WTC11 (cell line): ENCODE results near the gene LNX2. TPM values are rescaled to one million over a fixed set of nuclear protein-coding genes. Genes with fewer than 3 reads are reported as not detected.

Source experiments
- ATAC-seq: fragments of 200-7000 bp; cut with Tn5 transposase; 2 replicates; pipeline ENCODE4 v1.10.0; 2021; ENCODE audit warnings: mild to moderate bottlenecking, moderate library complexity
- CTCF ChIA-PET: fragments of 300-600 bp; sonication (Branson Sonifier 250); formaldehyde crosslinking; loops from one replicate; lab custom pipeline; 2021; ENCODE audit warnings: antibody characterized with exemption; lab: Charles Lee
- POLR2A ChIA-PET: fragments of 350-600 bp; sonication (Branson Sonifier 250); formaldehyde crosslinking; loops from one replicate; lab custom pipeline; 2021; ENCODE audit warnings: antibody characterized with exemption; lab: Charles Lee
- DNase-seq: peaks from one replicate; pipeline ENCODE4 v3.0.0; 2021; ENCODE audit warnings: low spot score
- H3K27ac Mint-ChIP-seq: 2 replicates; pipeline ENCODE4 v1.8.0; 2021; ENCODE audit warnings: mixed read lengths
- H3K27me3 Mint-ChIP-seq: 2 replicates; pipeline ENCODE4 v1.8.0; 2021; ENCODE audit warnings: low read depth, mild to moderate bottlenecking, moderate library complexity, mixed read lengths
- H3K36me3 Mint-ChIP-seq: 2 replicates; pipeline ENCODE4 v1.8.0; 2021; ENCODE audit warnings: mixed read lengths
- H3K4me1 Mint-ChIP-seq: 2 replicates; pipeline ENCODE4 v1.8.0; 2022; ENCODE audit warnings: mixed read lengths
- H3K4me3 Mint-ChIP-seq: 2 replicates; pipeline ENCODE4 v1.8.0; 2021; ENCODE audit warnings: mild to moderate bottlenecking, moderate library complexity, mixed read lengths
- H3K9me3 Mint-ChIP-seq: 2 replicates; pipeline ENCODE4 v1.8.0; 2021; ENCODE audit warnings: mixed read lengths
- FOXP1 ChIP-seq: sonication (generic); formaldehyde crosslinking; IDR thresholded peaks from 2 replicates; pipeline ENCODE4 v1.8.0; 2022; ENCODE audit warnings: missing genetic modification reagents, mild to moderate bottlenecking, moderate library complexity, borderline replicate concordance
- GABPB1 ChIP-seq: sonication (generic); formaldehyde crosslinking; IDR thresholded peaks from 2 replicates; pipeline ENCODE4 v1.8.1; 2023; ENCODE audit warnings: mild to moderate bottlenecking, missing genetic modification reagents
- HMGA2 ChIP-seq: fragments of 250-450 bp; sonication (Bioruptor Pico); IDR thresholded peaks from 2 replicates; pipeline ENCODE4 v1.4.0; 2021; ENCODE audit warnings: mild to moderate bottlenecking, moderate library complexity
- MXD4 ChIP-seq: fragments of 250-450 bp; sonication (Bioruptor Pico); IDR thresholded peaks from 2 replicates; pipeline ENCODE4 v1.8.0; 2021; ENCODE audit warnings: mild to moderate bottlenecking, moderate library complexity, borderline replicate concordance
- RORB ChIP-seq: fragments of 250-450 bp; sonication (Bioruptor Pico); IDR thresholded peaks from 2 replicates; pipeline ENCODE4 v1.9.0; 2021; ENCODE audit warnings: mild to moderate bottlenecking
- SMAD3 ChIP-seq: sonication (generic); formaldehyde crosslinking; IDR thresholded peaks from 2 replicates; pipeline ENCODE4 v1.8.0; 2022; ENCODE audit warnings: missing genetic modification reagents, mild to moderate bottlenecking, borderline replicate concordance
- SOX15 ChIP-seq: fragments of 250-450 bp; sonication (Bioruptor Pico); IDR thresholded peaks from 2 replicates; pipeline ENCODE4 v1.9.0; 2021; ENCODE audit warnings: mild to moderate bottlenecking
- SP1 ChIP-seq: sonication (generic); formaldehyde crosslinking; conservative IDR thresholded peaks from 2 replicates; pipeline ENCODE4 v1.8.1; 2022; ENCODE audit warnings: missing genetic modification reagents
- TEAD1 ChIP-seq: sonication (generic); formaldehyde crosslinking; IDR thresholded peaks from 2 replicates; pipeline ENCODE4 v1.8.0; 2022; ENCODE audit warnings: mild to moderate bottlenecking, missing genetic modification reagents
- TP53 ChIP-seq: sonication (generic); formaldehyde crosslinking; IDR thresholded peaks from 2 replicates; pipeline ENCODE4 v1.8.1; 2023; ENCODE audit warnings: mild to moderate bottlenecking, missing genetic modification reagents
- ZNF317 ChIP-seq: sonication (generic); formaldehyde crosslinking; IDR thresholded peaks from 2 replicates; pipeline ENCODE4 v1.8.1; 2023; ENCODE audit warnings: low read depth, mild to moderate bottlenecking, moderate library complexity, missing genetic modification reagents, borderline replicate concordance
- total RNA-seq: library from RNA; stranded (reverse); gene quantifications from 3 replicates; pipeline ENCODE4 v1.2.3, GENCODE V29; 2021
- TF ChIP-seq, protein P1 (sequence below): sonication (generic); formaldehyde crosslinking; IDR thresholded peaks from 2 replicates; pipeline ENCODE4 v1.8.1; 2022; ENCODE audit warnings: low read depth, mild to moderate bottlenecking, moderate library complexity, missing genetic modification reagents, borderline replicate concordance
- TF ChIP-seq, protein P2 (sequence below): sonication (generic); formaldehyde crosslinking; IDR thresholded peaks from 2 replicates; pipeline ENCODE4 v1.8.0; 2022; ENCODE audit warnings: mild to moderate bottlenecking, missing genetic modification reagents
- TF ChIP-seq, protein P3 (sequence below): sonication (generic); formaldehyde crosslinking; IDR thresholded peaks from 2 replicates; pipeline ENCODE4 v1.8.1; 2022; ENCODE audit warnings: mild to moderate bottlenecking, moderate library complexity, missing genetic modification reagents
- TF ChIP-seq, protein P4 (sequence below): sonication (generic); formaldehyde crosslinking; IDR thresholded peaks from 2 replicates; pipeline ENCODE4 v1.8.1; 2022; ENCODE audit warnings: low read depth, missing genetic modification reagents, borderline replicate concordance
- TF ChIP-seq, protein P5 (sequence below): sonication (generic); formaldehyde crosslinking; IDR thresholded peaks from 2 replicates; pipeline ENCODE4 v1.8.1; 2023; ENCODE audit warnings: mild to moderate bottlenecking, moderate library complexity, missing genetic modification reagents

Gene LNX2
- total RNA-seq, 1 experiment from 2014 or later, result 10.1 TPM

DNA sequence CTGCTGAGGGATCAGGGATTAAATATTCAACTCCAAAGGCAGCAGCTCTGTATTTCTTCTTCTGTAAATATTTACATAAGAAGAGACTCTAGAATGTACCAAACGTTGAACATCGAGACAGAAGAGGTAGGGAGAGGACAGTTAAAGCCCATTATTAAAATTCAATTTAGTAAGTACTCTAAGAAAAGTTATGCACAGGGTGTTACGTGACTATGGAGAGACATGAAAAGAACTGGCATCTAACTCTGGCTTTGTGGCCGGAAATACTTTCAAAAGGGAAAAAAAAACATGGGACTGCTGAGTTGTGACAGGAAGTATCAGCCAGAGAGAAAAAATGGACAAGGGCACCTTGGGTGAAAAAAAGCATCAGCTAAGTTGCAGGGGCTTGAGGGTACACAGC is 36.7 kb downstream of the LNX2 start:
- TF ChIP-seq, protein P1, sequence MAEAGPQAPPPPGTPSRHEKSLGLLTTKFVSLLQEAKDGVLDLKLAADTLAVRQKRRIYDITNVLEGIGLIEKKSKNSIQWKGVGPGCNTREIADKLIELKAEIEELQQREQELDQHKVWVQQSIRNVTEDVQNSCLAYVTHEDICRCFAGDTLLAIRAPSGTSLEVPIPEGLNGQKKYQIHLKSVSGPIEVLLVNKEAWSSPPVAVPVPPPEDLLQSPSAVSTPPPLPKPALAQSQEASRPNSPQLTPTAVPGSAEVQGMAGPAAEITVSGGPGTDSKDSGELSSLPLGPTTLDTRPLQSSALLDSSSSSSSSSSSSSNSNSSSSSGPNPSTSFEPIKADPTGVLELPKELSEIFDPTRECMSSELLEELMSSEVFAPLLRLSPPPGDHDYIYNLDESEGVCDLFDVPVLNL (CRISPR knock-in tag), result no peak
- TF ChIP-seq TEAD1 (CRISPR knock-in tag) (no peak), RORB (CRISPR knock-in tag) (no peak), FOXP1 (CRISPR knock-in tag) (no peak)
- CTCF ChIA-PET, result no interaction called here
- no peak overlapping the region for H3K27ac Mint-ChIP-seq

DNA sequence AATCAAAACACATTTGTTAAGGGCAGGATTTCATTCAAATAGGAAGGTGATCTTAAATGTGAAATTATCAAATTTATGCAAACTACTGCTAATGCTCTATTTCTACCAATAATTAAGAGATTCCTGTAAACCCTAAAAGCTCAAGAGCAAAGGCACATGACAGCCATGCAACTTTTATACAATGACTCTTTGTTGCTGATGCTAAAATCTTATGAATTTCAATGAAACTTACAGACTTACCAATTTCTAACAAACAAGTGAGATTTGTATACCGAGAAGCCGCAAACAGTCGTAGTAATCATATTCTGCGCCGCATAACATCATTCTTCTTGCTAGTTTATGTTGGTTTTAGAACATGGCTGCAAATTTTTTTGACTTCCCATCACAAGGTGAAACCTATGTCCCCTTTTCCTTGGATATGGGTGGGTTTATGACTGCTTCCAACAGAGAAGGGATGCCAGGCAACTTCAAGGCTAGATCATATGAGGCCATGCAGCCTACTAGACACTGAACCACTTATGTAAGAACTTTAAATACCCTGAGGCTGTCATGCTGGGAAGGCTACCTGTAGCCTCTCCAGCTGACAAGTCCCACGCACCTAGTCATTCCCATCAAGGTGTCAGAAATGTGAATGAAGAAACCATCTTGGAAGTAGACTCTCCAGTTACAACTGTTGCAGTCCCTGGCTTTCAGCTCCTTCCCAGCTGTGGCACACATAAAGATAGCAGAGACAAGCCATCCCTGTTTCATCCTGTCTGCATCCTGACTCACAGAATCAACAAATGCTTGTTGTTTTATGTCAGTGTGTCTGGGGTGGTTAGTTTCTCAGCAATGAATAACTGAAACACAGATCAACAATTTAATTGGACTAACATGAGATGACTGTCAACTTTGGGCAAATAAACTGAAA is 42.0 kb downstream of the LNX2 start:
- TF ChIP-seq MXD4 (CRISPR knock-in tag) (no peak), HMGA2 (no peak)
- TF ChIP-seq, protein P2, sequence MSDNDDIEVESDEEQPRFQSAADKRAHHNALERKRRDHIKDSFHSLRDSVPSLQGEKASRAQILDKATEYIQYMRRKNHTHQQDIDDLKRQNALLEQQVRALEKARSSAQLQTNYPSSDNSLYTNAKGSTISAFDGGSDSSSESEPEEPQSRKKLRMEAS (CRISPR knock-in tag), result no peak
- POLR2A ChIA-PET, result no interaction called here
- no peak overlapping the region for H3K4me3 Mint-ChIP-seq
- 0 out of 2 replicates have a peak, but pooled peaks cover 3% of the 10 kb centered on the region for H3K4me1 Mint-ChIP-seq
- ATAC-seq (no peak), DNase-seq (no peak)
- CTCF ChIA-PET, result no interaction called here
- H3K27ac Mint-ChIP-seq, result no peak overlapping the region
- H3K9me3 Mint-ChIP-seq, result peaks cover 5% of the 10 kb centered on the region
- no peaks in the 10 kb centered on the region for H3K27me3 Mint-ChIP-seq
- H3K36me3 Mint-ChIP-seq, result peaks cover 10% of the 10 kb centered on the region; the same call in 1 of the 2 replicates

More for the DNA sequence above, 36.7 kb downstream of the LNX2 start:
- POLR2A ChIA-PET, result no interaction called here
- peaks cover 9% of the 10 kb centered on the region for H3K9me3 Mint-ChIP-seq
- no peaks in the 10 kb centered on the region for H3K27me3 Mint-ChIP-seq
- DNase-seq (no peak), ATAC-seq (no peak)
- peaks cover 7% of the 10 kb centered on the region for H3K36me3 Mint-ChIP-seq
- H3K4me1 Mint-ChIP-seq, result 0 out of 2 replicates have a peak, but pooled peaks cover 6% of the 10 kb centered on the region
- no peak overlapping the region for H3K4me3 Mint-ChIP-seq

DNA sequence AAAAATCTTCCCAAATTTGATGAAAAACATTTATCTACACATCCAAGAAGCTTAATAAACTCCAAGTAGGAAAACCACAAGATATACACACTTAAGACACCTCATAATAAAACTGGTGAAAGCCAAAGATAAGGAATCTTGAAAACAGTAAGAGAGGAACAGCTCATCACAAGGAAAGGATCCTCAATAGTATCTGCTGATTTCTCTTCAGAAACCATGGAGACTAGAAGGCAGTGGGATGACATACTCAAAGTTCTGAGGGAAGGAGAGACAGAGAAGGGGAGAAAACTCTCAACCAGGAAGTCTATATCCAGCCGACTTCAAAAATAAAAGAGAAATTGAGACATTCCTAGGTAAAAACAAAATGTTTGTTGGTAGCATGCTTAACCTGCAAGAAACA is 45.7 kb downstream of the LNX2 start:
- DNase-seq (no peak), ATAC-seq (no peak)
- peaks cover 5% of the 10 kb centered on the region for H3K9me3 Mint-ChIP-seq
- no peak overlapping the region for H3K27ac Mint-ChIP-seq
- 0 out of 2 replicates have a peak, but pooled peaks cover 3% of the 10 kb centered on the region for H3K4me1 Mint-ChIP-seq
- TF ChIP-seq ZNF317, result peak; percentile 72; the same call in 1 of the 2 replicates
- TF ChIP-seq, protein P3, sequence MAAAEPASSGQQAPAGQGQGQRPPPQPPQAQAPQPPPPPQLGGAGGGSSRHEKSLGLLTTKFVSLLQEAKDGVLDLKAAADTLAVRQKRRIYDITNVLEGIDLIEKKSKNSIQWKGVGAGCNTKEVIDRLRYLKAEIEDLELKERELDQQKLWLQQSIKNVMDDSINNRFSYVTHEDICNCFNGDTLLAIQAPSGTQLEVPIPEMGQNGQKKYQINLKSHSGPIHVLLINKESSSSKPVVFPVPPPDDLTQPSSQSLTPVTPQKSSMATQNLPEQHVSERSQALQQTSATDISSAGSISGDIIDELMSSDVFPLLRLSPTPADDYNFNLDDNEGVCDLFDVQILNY (CRISPR knock-in tag), result no peak
- no peaks in the 10 kb centered on the region for H3K27me3 Mint-ChIP-seq
- 0 out of 2 replicates have a peak, but pooled peaks cover 6% of the 10 kb centered on the region for H3K36me3 Mint-ChIP-seq
- H3K4me3 Mint-ChIP-seq, result no peak overlapping the region
- CTCF ChIA-PET, result no interaction called here
- POLR2A ChIA-PET, result no interaction called here

DNA sequence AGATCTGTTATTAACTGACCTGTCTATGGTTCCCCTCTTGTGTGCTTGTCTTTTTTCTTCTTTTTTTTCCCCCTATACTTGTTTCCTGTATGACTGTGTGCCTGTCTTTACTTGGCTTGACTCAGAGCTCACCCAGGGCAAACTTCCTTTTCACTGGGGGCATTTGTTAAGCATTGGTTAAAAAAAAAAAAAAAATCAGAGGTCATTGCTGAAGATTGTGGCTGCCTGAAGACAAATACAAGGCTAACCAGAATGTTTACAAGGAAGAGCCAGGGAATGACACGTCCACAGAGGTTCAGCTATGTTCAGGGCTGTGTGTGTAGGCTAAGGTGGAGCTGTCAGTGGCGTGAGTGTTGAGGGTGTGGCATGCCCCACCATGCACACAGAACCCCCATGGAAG is 47.1 kb downstream of the LNX2 start:
- ChIA-PET CTCF (no interaction called here), POLR2A (no interaction called here)
- Mint-ChIP-seq H3K4me3 (no peak overlapping the region), H3K4me1 (no peaks in the 10 kb centered on the region), H3K36me3 (0 out of 2 replicates have a peak, but pooled peaks cover 8% of the 10 kb centered on the region), H3K27me3 (no peaks in the 10 kb centered on the region), H3K27ac (peak overlapping the region; percentile 41; the same call in 1 of the 2 replicates), H3K9me3 (peaks cover 5% of the 10 kb centered on the region)
- DNase-seq (no peak), ATAC-seq (no peak)
- TF ChIP-seq, protein P1 (CRISPR knock-in tag), result no peak
- no peak for TF ChIP-seq TP53 (CRISPR knock-in tag)
- TF ChIP-seq, protein P4, sequence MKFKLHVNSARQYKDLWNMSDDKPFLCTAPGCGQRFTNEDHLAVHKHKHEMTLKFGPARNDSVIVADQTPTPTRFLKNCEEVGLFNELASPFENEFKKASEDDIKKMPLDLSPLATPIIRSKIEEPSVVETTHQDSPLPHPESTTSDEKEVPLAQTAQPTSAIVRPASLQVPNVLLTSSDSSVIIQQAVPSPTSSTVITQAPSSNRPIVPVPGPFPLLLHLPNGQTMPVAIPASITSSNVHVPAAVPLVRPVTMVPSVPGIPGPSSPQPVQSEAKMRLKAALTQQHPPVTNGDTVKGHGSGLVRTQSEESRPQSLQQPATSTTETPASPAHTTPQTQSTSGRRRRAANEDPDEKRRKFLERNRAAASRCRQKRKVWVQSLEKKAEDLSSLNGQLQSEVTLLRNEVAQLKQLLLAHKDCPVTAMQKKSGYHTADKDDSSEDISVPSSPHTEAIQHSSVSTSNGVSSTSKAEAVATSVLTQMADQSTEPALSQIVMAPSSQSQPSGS (CRISPR knock-in tag), result no peak
- TF ChIP-seq SOX15, result no peak
- TF ChIP-seq SP1 (CRISPR knock-in tag), result no peak
- no peak for TF ChIP-seq GABPB1 (CRISPR knock-in tag)
- TF ChIP-seq SMAD3 (CRISPR knock-in tag), result no peak
- TF ChIP-seq, protein P5, sequence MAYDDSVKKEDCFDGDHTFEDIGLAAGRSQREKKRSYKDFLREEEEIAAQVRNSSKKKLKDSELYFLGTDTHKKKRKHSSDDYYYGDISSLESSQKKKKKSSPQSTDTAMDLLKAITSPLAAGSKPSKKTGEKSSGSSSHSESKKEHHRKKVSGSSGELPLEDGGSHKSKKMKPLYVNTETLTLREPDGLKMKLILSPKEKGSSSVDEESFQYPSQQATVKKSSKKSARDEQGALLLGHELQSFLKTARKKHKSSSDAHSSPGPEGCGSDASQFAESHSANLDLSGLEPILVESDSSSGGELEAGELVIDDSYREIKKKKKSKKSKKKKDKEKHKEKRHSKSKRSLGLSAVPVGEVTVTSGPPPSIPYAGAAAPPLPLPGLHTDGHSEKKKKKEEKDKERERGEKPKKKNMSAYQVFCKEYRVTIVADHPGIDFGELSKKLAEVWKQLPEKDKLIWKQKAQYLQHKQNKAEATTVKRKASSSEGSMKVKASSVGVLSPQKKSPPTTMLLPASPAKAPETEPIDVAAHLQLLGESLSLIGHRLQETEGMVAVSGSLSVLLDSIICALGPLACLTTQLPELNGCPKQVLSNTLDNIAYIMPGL (CRISPR knock-in tag), result no peak
